Activated T-cell treated with anti-CD3 and anti-CD28 coated beads for 48 hours (primary cell): ENCODE measurements around the gene LSM7.
"Not testable (repeated sequence)": the region's sequence is repeated elsewhere in the genome, so short reads cannot be mapped to it uniquely, and the experiment has no call there.

ENCODE experiments used
- DNase-seq: peaks from one replicate; pipeline ENCODE4 v3.0.0-alpha.2; 2020; ENCODE audit warnings: low read depth

Gene LSM7

DNA sequence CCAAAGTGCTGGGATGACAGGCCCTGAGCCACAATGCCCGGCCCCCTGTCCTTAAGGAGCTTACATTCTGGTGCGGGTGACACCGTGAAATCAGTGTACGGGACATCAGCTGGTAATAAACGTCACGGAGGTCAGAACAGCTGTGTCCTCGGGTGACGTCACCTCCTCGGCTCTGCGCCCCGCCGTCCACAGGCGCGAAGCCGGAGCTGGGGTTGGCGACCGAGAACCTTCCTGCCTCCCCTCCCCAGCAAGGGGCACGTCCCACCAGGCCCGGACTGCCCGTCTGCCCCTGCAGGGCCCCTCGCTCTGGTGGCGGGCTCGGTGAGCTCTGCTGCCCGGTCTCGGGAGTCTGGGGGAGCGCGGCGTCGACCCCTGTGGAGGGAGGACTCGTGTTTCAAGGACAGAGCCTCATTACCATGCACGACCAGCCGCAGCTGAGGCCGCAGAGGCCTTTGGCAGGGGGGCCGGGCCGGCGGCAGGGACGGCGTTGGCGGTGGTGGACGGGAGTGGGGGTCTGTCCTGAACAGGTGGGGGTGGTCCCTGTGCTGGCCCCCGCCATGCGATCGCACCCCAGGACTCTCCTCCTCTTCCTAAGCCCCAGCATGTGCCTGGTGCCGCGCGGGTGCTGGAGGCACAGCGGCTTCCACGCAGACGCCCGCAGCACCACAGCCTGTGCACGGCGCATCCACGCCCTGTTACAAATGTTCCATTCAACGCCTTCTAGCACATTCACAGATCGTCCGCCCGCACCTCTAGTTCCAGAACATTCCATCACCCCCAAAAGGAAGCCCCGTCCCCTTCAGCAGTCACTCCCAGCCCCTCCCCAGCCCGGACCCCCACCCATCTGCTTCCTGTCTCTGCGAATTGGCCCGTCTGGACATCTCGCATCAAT, 25.8 kb downstream of the LSM7 start:
- DNase-seq, result no peak

DNA sequence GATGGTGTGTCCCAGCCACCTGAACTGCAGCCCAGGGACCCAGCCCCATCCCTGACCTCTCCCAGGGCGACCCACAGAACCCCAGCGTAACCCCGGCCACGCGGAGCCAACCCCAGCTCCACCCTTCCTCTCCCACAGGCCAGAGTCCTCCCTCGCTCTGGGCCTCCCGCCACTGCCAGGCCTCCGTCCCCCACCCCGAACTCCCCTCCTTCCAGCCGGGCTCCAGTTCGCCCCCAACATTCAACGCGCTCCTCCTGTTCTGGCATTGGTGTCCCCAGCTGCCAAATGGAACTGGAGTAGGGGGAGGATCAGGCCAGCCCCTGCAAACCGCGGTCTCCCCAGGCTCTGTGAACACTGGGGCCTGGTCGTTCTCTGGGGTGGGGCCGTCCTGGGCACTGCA, 27.9 kb downstream of the LSM7 start:
- no peak for DNase-seq

DNA sequence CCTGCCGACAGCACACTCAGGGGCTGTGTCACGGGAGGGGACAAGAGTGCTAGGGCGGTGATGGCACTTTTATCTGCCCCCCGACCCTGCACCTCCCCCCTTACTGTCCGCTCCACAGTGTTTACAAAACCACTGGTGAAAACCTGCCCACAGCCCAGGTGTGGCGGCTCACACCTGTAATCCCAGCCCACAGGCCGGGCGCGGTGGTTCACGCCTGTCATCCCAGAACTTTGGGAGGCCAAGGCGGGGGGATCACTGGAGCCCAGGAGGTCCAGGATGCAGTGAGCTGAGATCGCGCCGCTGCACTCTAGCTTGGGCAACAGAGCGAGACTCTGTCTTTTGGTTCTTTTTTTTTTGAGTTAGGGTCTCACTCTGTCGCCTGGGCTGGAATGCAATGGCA, 32.2 kb downstream of the LSM7 start:
- no peak for DNase-seq

DNA sequence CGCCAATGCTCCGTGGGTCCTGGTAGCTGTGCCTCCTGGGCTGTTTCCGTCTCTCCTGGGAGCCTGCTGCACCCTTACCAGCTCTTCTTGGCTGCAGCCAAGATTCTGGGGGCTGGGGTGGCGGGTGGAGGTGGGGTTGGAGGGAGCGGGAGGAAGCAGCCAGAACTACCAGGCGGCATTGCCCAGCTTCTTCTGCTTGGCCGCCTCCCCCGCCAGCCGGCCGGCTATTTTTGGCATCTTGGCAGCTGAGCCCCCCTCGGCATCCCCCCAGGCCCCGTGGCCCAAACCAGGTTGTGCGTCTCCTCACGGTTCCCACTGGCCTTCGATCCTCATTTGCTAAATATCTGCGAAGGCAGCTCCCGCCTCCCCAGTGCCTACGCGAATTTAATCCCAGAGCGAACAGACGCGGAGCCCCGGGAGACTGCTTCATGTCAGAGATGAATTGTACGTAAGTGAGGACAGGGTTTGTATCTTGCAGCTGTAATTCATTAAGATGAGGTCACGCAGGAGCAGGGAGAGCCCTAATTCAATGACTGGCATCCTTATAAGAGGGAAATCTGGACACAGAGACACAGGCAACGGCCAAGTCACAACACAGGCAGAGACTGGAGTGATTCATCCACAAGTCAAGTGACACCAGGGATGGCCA, 33.6 kb downstream of the LSM7 start:
- no peak for DNase-seq

DNA sequence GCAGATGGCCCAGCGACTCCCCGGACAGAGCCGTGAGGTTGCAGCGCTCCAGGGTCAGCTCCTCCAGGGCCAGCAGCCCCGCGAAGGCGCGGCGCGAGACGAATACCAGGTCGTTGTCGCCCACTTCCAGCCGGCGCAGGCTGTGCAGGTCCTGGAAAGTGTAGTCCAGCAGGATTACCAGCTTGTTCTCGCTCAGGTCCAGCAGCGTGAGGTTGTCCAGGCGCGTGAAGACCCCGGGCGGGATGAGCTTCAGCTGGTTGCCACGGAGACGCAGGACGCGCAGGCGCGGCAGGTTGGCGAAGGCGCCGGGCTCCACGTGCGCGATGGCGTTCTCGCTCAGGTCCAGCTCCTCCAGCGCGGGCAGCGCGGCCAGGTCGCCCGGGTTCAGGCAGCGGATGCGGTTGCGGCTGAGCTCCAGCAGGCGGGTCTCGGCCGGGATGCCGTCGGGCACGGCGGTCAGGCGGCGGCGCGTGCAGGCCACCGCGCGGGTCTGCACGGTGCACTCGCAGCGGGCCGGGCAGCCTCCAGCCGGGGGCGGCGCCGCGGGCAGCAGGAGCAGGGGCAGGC, 37.1 kb downstream of the LSM7 start:
- DNase-seq, result no peak

DNA sequence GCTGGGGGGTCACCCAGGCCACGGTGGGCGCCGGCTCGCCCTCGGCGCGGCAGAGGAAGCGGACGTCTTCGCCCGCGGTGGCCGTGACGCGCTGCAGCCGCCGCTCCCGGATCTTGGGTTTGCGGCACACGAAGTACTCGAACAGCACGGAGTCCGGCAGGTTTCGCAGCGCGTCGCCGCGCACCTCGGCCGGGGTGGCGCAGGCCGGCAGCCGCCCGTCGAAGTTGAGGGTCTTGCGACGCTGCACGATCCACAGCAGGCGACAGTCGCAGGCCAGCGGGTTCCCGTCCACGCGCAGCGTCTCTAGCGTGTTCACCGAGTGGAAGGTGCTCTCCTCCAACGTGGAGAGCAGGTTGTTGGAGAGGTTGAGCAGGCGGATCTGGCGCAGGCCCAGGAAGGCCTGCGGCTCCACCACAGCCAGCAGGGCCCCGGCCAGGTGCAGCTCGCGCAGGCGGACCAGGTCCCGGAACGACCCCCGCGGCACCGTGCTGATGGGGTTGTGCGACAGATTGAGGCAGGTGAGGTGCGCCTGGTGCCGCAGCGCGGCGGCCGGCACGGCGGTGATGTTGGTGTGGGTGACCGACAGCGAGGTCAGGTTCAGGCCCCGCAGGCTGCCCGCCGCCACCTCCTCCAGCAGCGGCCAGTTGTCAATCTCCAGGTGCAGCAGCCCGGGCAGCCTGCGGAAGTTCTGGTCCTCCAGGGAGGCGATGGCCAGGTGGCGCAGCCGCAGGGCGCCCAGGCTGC, 37.8 kb downstream of the LSM7 start:
- no peak for DNase-seq

DNA sequence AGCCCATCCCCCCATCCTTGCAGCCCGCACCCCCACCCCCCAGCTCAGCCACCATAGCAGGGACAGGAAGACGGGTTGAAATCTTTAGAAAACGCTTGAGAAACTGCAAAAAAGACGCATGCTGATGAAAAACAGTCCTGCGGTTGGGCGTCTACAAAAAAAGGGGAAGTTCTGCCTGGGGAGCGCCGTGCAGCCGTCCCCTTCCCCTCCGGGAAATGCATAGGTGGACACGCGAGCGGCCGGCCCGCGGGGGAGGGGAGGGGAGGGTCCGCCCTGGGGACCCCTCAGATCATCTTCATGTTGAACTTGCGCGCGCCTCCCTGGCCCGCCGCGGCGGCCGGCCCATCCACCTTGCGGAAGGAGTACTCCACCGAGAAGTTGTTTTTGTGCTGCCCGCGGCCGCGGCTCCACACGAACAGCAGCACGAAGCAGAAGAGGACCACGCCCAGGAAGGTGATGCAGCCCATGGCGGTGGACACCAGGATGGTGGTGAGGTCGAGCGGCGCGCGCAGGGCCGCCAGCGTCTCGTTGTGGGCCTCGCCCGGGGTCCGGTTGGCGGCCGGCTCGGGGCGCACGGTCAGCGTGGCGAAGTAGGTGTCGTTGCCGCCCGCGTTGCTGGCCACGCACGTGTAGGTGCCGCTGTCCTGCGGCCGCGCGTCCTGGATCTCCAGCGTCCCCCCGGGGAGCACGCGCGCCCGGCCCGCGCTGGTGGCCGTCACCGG, 38.5 kb downstream of the LSM7 start:
- no peak for DNase-seq

DNA sequence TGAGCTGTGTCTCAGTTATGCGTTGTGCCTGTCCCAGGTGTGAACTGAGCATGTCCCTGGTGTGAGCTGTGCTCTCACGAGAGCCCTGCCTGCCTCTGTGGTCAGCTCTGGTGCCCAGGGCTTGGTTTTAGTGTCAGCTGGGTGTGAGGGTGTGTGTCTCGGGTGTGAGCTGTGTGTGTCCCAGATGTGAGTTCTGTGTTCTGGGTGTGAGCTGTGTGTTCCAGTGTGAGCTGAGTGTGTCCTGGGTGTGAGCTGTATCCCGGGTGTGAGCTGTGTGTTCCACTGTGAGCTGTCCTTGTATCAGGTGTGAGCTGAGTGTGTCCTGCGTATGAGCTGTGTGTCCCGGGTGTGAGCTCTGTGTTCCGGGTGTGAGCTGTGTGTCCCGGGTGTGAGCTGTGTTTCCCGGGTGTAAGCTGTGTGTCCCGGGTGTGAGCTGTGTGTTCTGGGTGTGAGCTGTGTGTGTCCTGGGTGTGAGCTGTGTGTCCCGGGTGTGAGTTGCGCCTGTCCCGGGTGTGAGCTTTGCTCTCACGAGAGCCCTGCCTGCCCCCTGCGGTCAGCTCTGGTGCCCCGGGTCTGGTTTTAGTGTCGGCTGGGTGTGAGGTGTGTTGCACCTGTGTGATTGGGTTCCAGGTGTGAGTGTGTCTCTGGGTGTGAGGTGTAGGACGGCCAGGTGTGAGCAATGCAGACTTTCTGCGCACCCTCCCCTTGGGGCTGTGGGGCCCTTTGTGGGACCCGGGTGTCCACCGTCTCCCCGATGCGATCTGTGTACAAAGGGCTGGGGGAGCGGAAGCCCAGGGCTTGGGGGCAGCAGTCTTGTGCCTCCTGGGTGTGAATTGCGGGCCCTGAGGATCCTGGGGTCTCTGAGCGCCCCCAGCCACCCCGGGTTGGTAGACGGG, 39.3 kb downstream of the LSM7 start:
- no peak for DNase-seq

DNA sequence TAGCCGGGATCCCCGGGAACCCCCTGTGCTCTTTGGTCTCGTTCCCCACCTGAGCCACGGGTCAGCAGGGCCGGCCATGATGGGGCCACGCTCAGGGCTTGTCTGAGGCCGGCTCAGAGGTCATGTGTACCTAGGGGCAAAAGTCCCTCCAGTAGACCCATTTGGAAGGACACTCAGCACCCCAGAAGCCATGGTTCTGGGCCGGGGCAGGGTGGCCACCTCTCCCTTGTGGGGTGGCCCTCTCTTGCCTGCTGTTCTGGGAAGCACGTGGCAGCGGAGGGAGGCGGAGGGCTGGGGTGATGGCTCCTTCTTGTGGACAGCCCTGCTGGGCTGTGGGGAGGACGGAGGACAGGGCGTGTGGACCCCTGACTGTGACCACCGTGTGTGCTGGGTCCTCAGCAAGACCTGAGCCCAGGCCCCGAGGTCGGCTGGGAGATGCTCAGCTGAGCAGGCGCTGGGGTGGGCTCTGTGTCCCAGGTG, 40.0 kb downstream of the LSM7 start:
- DNase-seq, result no peak

DNA sequence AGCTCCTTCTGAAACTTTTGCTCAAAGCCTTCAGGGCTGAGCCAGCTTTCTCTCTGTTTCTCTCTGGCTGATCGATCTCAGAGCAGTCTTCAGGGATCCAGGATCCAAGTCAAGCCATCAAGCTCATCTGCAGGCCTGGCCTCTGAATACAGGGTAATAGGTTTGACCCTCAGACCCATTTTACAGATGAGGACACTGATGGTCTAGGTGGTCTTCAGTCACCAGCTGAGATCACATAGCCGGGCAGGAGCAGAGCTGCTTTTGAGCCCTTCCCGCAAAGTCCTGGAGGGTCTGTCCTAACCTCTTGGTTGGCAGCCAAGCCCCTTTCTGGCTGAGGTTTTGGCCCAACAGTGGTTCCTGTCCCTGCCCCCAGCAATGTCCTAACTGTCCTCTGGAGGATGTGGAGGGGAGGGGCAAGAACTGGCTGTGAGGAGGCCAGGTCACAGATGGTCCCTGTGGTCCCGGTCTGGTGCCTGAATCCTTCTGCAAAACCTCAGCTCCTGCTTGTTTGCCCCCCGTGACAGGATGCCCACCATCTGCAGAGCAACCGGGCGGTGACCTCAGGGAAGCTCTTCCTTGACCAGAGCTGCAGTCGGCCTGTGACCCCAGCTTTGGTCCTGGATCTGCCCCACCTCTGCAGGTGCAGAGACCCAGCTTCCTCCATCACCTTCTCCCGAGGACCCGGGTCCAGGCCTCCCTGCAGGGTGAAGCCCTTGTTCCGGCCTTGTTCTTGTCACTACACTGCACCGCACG, 40.6 kb downstream of the LSM7 start:
- no peak for DNase-seq

DNA sequence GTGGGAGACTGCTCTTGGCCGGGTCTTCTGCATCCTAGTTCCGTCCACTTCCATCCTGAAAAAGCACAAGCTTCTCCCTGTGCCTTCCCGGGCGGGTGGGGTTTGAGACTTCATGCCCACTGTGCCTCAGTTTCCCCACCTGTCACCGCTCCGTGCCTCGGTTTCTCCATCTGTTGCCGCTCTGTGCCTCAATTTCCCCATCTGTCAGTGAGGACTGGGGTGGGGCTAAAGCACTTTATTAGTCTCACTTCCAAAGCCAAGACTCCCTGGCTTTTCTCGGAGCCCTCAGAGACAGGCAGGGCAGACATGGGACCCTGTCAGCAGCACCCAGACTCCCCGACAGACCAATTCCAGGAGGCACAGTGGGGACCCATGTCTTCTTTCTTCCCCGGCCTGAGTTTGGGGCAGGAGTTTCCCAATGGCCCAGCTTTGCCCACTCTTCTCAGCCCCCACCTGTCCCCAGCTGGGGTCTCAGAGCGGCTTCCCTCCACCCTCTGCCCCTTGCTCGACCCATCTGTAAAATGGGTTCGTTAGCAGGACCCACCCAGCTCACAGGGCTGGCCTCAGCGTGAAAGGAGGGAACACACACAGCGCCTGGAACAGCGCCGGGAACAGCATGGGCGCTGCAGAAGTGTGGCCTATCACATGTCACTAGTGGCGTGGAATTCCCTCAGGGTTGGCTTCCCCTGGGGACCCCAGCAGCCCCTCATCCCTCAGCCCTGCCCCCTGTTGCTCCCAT, 41.8 kb downstream of the LSM7 start:
- no peak for DNase-seq

DNA sequence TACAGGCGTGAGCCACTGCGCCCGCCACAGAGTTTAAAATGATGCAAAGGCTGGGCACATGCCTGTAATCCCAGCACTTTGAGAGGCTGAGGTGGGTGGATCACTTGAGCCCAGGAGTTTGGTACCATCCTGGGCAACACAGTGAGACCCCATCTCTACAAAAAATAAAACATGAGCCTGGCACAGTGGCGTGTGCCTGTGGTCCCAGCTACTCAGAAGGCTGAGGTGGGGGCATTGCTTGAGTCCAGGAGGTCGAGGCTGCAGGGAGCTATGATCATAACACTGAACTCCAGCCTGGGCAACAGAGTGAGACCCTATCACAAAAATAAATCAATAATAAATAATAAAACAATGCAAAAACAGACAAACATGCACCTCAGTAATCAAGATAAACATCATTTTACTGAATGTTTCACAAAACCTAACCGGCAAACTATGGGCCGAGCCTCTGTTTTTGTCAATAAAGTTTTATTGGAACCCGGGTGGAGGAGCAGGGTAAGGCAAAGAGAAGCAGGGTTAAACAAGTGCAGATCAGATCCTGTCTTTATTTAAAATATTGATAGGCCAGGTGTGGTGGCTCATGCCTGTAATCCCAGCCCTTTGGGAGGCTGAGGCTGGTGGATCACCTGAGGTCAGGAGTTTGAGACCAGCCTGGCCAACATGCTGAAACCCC, 44.4 kb downstream of the LSM7 start:
- DNase-seq, result no peak

DNA sequence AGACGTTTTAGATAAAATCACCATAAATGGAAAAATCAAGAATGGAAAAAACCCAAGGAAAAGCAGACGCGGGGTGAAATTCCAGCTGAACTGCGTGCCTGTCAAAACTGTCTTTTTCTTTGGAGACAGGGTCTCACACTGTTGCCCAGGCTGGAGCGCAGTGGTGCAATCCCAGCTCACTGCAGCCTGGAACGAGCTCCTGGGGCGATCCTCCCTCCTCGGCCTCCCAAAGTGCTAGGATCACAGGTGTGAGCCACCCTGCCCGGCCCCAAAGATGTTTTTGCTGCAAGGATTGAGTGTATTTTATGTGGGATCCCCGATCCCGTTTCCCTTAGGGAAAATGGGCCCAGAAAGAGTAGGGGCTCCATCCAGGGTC, 45.5 kb downstream of the LSM7 start:
- no peak for DNase-seq

DNA sequence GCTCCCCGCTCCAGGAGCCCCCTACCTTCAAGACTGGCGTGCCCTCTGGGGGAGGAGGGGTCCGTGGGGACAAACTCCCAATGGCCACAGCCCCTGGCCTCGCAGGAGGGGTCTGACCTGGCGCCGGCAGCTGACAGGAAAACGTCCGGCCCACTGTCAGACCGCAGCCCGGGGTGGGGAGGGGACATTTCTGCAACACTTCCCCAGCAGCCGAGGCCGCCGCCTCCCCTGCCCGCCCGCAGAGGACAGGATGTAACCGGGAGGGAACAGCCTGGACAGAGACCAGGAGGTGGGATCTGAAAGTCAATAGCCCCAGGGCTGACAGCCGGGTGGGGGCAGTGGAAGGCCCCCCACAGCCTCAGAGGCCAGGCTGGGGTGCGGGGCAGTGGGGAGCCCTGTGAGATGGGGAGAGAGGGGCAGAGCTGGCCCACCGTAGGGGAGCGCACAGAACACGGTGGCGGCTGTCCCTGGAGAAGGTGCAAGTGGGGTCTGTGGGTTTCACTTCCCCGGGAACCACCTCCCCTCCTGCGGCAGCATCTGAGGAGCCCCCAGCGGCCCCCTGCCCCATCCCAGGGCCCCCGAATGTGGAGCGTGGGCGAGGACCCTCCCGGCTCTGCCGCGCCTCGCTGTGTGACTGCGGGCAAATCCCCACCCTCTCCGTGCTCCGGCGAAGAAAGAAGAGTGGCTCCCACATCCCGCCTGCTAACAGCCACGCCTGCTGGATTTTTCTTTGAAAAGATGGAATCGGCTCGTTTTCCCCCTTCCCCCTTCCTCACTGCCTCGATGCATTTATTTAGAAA, 46.1 kb downstream of the LSM7 start, which contains the start of gene PEAK3:
Gene PEAK3, minus strand, starts transcription at position 114 of the 800 bp plus-strand sequence. CDS start 1,244 bp downstream, outside the sequence.
- DNase-seq, result no peak

DNA sequence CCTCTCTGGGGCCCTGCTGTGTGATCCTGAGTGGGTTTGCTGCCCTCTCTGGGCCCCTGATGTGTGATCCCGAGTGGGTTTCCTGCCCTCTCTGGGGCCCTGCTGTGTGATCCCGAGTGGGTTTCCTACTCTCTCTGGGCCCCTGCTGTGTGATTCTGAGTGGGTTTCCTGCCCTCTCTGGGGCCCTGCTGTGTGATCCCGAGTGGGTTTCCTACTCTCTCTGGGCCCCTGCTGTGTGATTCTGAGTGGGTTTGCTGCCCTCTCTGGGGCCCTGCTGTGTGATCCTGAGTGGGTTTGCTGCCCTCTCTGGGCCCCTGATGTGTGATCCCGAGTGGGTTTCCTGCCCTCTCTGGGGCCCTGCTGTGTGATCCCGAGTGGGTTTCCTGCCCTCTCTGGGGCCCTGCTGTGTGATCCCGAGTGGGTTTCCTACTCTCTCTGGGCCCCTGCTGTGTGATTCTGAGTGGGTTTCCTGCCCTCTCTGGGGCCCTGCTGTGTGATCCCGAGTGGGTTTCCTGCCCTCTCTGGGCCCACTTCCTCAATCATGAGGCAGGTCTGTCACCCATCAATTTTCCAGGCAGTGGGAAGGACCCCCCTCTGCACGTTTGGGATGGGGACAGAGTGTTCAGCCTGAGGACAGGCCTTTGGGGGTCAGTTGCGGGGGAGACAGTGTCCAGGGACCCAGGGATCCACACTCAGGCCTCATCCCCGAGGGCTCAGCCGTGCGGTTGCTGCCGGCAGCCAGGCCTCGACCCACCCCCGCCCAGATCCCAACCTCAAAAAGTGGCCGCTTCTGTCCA, 46.9 kb downstream of the LSM7 start:
- not testable (repeated sequence) for DNase-seq

DNA sequence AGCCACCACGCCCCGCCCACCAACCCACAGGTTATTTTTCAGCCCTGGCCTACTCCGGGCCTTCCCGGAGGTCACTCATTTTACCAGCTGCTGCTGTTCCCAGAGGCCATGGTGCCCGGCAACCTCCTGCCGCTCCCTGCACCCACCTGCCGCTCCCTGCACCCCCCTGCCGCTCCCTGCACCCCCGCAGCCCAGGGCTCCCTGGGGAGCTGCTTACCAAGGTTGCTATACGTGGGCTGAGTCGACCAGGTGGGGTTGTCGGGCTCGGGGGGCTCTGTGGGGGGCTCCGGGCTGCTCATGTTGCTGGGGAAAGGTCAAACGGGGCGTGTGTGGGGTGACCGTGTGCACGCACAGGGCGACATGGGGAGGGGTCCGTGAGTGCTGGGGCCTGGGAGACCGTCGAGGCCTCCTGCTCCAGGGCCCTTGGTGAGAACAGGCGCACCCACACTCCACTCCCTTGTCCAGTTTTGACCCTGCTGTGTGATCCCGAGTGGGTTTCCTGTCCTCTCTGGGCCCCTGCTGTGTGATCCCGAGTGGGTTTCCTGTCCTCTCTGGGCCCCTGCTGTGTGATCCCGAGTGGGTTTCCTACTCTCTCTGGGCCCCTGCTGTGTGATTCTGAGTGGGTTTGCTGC, 47.6 kb downstream of the LSM7 start:
- DNase-seq, result no peak
